Spleen (tissue), 11 donors: Measurements from ENCODE around the gene FAM241A. TPM values are rescaled to one million over a fixed set of nuclear protein-coding genes. Genes with fewer than 3 reads are reported as not detected.
"Not testable (repeated sequence)": the region's sequence is repeated elsewhere in the genome, so short reads cannot be mapped to it uniquely, and the experiment has no call there.

ENCODE experiments used
- DNase-seq: peaks from one replicate; pipeline ENCODE4 v3.0.0-alpha.2; 2020
- H3K27ac ChIP-seq, 8 donors: fragments of 200-600 bp; sonication (generic) in 7 of 8; 1 replicate in 4 of 8; 2 replicates in 4 of 8; pipeline versions ENCODE4 v1.5.0 to v1.8.0; 2016 to 2021; ENCODE audit warnings: inconsistent platforms in 4 of 8, mild to moderate bottlenecking in 4 of 8, moderate library complexity in 1 of 8
- H3K27me3 ChIP-seq, 7 donors: fragments of 200-600 bp; sonication (generic) in 6 of 7; replicated peaks in 1 of 7; 1 replicate in 4 of 7; 2 replicates in 3 of 7; pipeline versions ENCODE4 v1.5.0 to v1.8.0; 2016 to 2021; ENCODE audit warnings: inconsistent platforms in 3 of 7, mild to moderate bottlenecking in 1 of 7
- H3K36me3 ChIP-seq, 6 donors: fragments of 200-600 bp; sonication (generic) in 5 of 6; 1 replicate in 4 of 6; 2 replicates in 2 of 6; pipeline versions ENCODE4 v1.5.0 to v1.8.0; 2016 to 2021; ENCODE audit warnings: inconsistent platforms in 2 of 6
- H3K4me1 ChIP-seq, 6 donors: fragments of 200-600 bp; sonication (generic) in 5 of 6; 1 replicate in 3 of 6; 2 replicates in 3 of 6; pipeline versions ENCODE4 v1.5.0 to v1.8.0; 2016 to 2021; ENCODE audit warnings: inconsistent platforms in 3 of 6
- H3K4me3 ChIP-seq, 8 donors: fragments of 200-600 bp; sonication (generic) in 7 of 8; 1 replicate in 4 of 8; 2 replicates in 4 of 8; pipeline versions ENCODE4 v1.5.0 to v1.8.0; 2016 to 2021; ENCODE audit warnings: inconsistent platforms in 4 of 8, mild to moderate bottlenecking in 4 of 8, moderate library complexity in 2 of 8
- H3K9me3 ChIP-seq, 8 donors: fragments of 200-600 bp; sonication (generic) in 7 of 8; 1 replicate in 4 of 8; 2 replicates in 4 of 8; pipeline versions ENCODE4 v1.5.0 to v1.8.0; 2016 to 2021; ENCODE audit warnings: inconsistent platforms in 4 of 8
- CTCF ChIP-seq, 11 experiments: fragments of 200-600 bp in 7 of 11; fragments of 450-650 bp in 4 of 11; sonication (generic) in 4 of 11; IDR thresholded peaks in 8 of 11; conservative IDR thresholded peaks in 3 of 11; 1 replicate in 7 of 11; 2 replicates in 4 of 11; pipeline versions ENCODE4 v1.4.0 to v1.8.0; 2016 to 2021; ENCODE audit warnings: antibody characterized with exemption in 11 of 11, inconsistent platforms in 4 of 11, mild to moderate bottlenecking in 1 of 11
- POLR2A ChIP-seq, 3 donors: fragments of 450-650 bp; IDR thresholded peaks; one replicate each; pipeline ENCODE4 v1.5.1; 2017; ENCODE audit warnings: antibody characterized with exemption in 3 of 3, mild to moderate bottlenecking in 1 of 3
- POLR2AphosphoS5 ChIP-seq, 3 donors: sonication (generic); formaldehyde crosslinking; IDR thresholded peaks; one replicate each; pipeline ENCODE4 v1.5.1; 2017; ENCODE audit warnings: antibody characterized with exemption in 3 of 3
- WGBS, 5 donors: extraction: QIAGEN DNeasy Blood & Tissue Kit in 3 of 5; methylation state at CpG; one replicate each; pipeline versions ENCODE4 v1.1.5 to v1.1.7; 2013 to 2018; 5-methylcytosine and 5-hydroxymethylcytosine counted together
- intact Hi-C: fragments of 100-400 bp; cut with DNase I; formaldehyde crosslinking; loops from one replicate; pipeline ENCODE4 v1.15.0; 2023; ENCODE audit warnings: low total_unique reads
- polyA plus RNA-seq, 3 donors: library from polyadenylated mRNA; stranded (reverse); fragments of 200-250 nt; gene quantifications; one replicate each; pipeline ENCODE4 v1.2.1, GENCODE V29; 2013
- total RNA-seq, 7 donors: library from RNA; depleted of rRNA in 3 of 7; stranded (reverse); fragments of >200 nt in 3 of 7; fragmentation: NEBNext Ultra II Directional in 4 of 7; extraction: Animal tissue kit (Norgen Biotek cat#: 25700) in 4 of 7; gene quantifications; one replicate each; pipeline versions ENCODE4 v1.1.0 to v1.2.1, GENCODE V29; 2016 to 2021
- donor health status: healthy with polysubstance abuse.
- donor health status: DM: no; HTN: no; CAD: no; lungs with moderate emphysema.
- donor health status: DM: no; HTN: no; CAD: no.
- donor health status: Bipolar disorder and iron deficiency.
- donor health status: healthy.
- donor health status: DM: no; HTN: no; CAD: no.
- donor health status: DM: yes; HTN: yes; CAD: no.

FAM241A gene
- total and polyA plus RNA-seq, 10 donors, result 1.7 to 6.0 (median 3.3) TPM

GRCh38 chr4:112199041-112199440 lies 53.8 kb downstream of the FAM241A start:
- 66 to 84% (median 79%) methylated on average over 1 of the region's 1 CpG for WGBS, 5 donors
- no peak for TF ChIP-seq POLR2AphosphoS5 (IDR thresholded peaks at IDR 0.05)
- no peak for TF ChIP-seq POLR2A (IDR thresholded peaks at IDR 0.05)
- no peak for TF ChIP-seq CTCF (IDR thresholded peaks at IDR 0.05 in 8 of 11, conservative IDR thresholded peaks at IDR 0.05 in 3 of 11)
- Histone ChIP-seq H3K9me3 (no peaks in the 10 kb centered on the region), H3K4me1 (no peaks in the 10 kb centered on the region), H3K27me3 (no peaks in the 10 kb centered on the region), H3K4me3 (no peak overlapping the region), H3K27ac (no peak overlapping the region), H3K36me3 (no peaks in the 10 kb centered on the region)
- DNase-seq, result no peak
- intact Hi-C loops, result no loop called here

GRCh38 chr4:112201915-112202505 lies 56.8 kb downstream of the FAM241A start:
- Histone ChIP-seq H3K36me3 (no peaks in the 10 kb centered on the region), H3K27ac (no peak overlapping the region), H3K9me3 (no peaks in the 10 kb centered on the region), H3K27me3 (no peaks in the 10 kb centered on the region), H3K4me1 (no peaks in the 10 kb centered on the region), H3K4me3 (no peak overlapping the region)
- 72 to 83% (median 77%) methylated on average over 4 of the region's 4 CpGs for WGBS, 5 donors
- intact Hi-C loops, result no loop called here
- no peak for DNase-seq
- TF ChIP-seq POLR2AphosphoS5 (IDR thresholded peaks at IDR 0.05) (no peak), POLR2A (IDR thresholded peaks at IDR 0.05) (no peak), CTCF (IDR thresholded peaks at IDR 0.05 in 8 of 11, conservative IDR thresholded peaks at IDR 0.05 in 3 of 11) (no peak)

- TF ChIP-seq POLR2A (IDR thresholded peaks at IDR 0.05) (no peak), CTCF (IDR thresholded peaks at IDR 0.05 in 8 of 11, conservative IDR thresholded peaks at IDR 0.05 in 3 of 11) (no peak), POLR2AphosphoS5 (IDR thresholded peaks at IDR 0.05) (no peak)
- H3K9me3 ChIP-seq, result no peaks in the 10 kb centered on the region
- H3K4me1 ChIP-seq, result no peaks in the 10 kb centered on the region
- no peak overlapping the region for H3K27ac ChIP-seq
- no peaks in the 10 kb centered on the region for H3K27me3 ChIP-seq
- no peak overlapping the region for H3K4me3 ChIP-seq
- 91 to 95% (median 92%) methylated on average over 1 of the region's 1 CpG for WGBS, 5 donors
- intact Hi-C loops, result no loop called here
- no peaks in the 10 kb centered on the region for H3K36me3 ChIP-seq
- no peak for DNase-seq
Observed at GRCh38 chr4:112203593-112203992, 58.3 kb downstream of the FAM241A start.

GRCh38 chr4:112206431-112206830 lies 61.2 kb downstream of the FAM241A start:
- Histone ChIP-seq H3K4me1 (no peaks in the 10 kb centered on the region), H3K27me3 (no peaks in the 10 kb centered on the region), H3K4me3 (no peak overlapping the region), H3K27ac (no peak overlapping the region), H3K9me3 (no peaks in the 10 kb centered on the region), H3K36me3 (no peaks in the 10 kb centered on the region)
- 64 to 71% (median 66%) methylated on average over 2 of the region's 2 CpGs for WGBS, 5 donors
- DNase-seq, result no peak
- intact Hi-C loops, result no loop called here
- TF ChIP-seq POLR2AphosphoS5 (IDR thresholded peaks at IDR 0.05), result no peak
- TF ChIP-seq POLR2A (IDR thresholded peaks at IDR 0.05), result no peak
- TF ChIP-seq CTCF (IDR thresholded peaks at IDR 0.05 in 8 of 11, conservative IDR thresholded peaks at IDR 0.05 in 3 of 11), result no peak

- H3K36me3 ChIP-seq, H3K4me1 ChIP-seq, H3K27me3 ChIP-seq, H3K4me3 ChIP-seq, intact Hi-C loops, H3K27ac ChIP-seq, H3K9me3 ChIP-seq, DNase-seq: not testable (repeated sequence)
- 78 to 91% (median 87%) methylated on average over 7 of the region's 7 CpGs for WGBS, 5 donors
Observed at GRCh38 chr4:112208137-112209095, 63.2 kb downstream of the FAM241A start.
